ENCODE measurements around the gene CHAD.

GRCh38 chr17:50491505-50491904, 22.8 kb upstream of the CHAD start:
- TF ChIP-seq CTCF (IDR thresholded peaks at IDR 0.05) = no peak
- TF ChIP-seq POLR2A (IDR thresholded peaks at IDR 0.05) = no peak

Data from testis (tissue), 2 donors.